Measurements from ENCODE around the gene SERTAD1. TPM values are rescaled to one million over a fixed set of nuclear protein-coding genes. Genes with fewer than 3 reads are reported as not detected.

SERTAD1 gene
- total and polyA plus RNA-seq, 8 donors = 8.6 to 36.5 (median 11.2) TPM; not detected in 1

- TF ChIP-seq POLR2A (IDR thresholded peaks at IDR 0.05) = no peak
- no peak for TF ChIP-seq EP300 (IDR thresholded peaks at IDR 0.05)
- TF ChIP-seq POLR2AphosphoS5 (IDR thresholded peaks at IDR 0.05) = no peak
- TF ChIP-seq CTCF (IDR thresholded peaks at IDR 0.05) = no peak
- intact Hi-C loops (cut with DNase I; ENCODE audit: low total_unique reads) = no loop called here
- DNase-seq = no peak
- Histone ChIP-seq H3K4me1 (peaks cover 34 to 52% (median 43%) of the 10 kb centered on the region in 4 donors), H3K4me3 (peak overlapping the region in 2 of 4 donors; percentile 28 to 67), H3K27me3 (no peaks in the 10 kb centered on the region), H3K27ac (peak overlapping the region; percentile 74 to 100 (median 99)), H3K36me3 (peaks cover 12 to 13% (median 12%) of the 10 kb centered on the region in 4 donors), H3K9me3 (no peaks in the 10 kb centered on the region)
- WGBS, 5 donors = 72 to 85% (median 78%) methylated on average over 15 to 31 of the region's 31 CpGs
Observed at GRCh38 chr19:40422748-40423566, 2.8 kb downstream of the SERTAD1 start.

DNA sequence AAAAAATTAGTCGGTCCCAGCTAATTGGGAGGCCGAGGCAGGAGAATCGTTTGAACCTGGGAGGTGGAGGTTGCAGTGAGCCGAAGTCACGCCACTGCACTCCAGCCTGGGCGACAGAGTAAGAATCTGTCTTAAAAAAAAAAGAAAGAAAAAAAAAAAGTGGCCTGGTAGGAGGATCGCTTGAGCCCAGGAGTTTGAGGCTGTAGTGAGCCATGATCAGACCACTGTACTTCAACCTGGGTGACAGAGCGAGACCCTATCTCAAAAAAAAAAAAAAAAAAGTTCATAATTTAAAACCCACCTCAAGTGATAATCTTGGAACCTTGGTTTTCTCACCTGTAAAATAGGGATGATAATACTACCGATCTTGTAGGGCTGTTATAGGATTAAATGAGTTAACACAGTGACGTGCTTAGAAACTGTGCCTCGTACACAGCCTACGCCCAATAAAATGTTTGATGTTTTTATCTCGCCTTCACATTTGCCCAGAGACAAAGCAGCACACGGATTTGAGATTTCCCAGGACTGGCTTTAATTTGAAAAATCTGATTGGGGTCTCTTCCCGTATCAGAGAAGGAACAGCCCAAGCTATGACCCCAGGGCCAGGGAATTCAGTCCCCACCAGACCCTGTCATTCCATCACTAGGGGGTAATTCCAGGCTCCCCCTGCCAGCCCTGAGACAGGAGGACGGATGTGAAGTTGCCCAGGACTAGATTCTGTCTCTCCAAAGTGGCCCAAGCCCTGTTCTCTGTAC is 3.6 kb downstream of the SERTAD1 start:
- TF ChIP-seq POLR2A (IDR thresholded peaks at IDR 0.05) (no peak), POLR2AphosphoS5 (IDR thresholded peaks at IDR 0.05) (peak in 1 of 3 donors; percentile 18)
- H3K27ac ChIP-seq = peak overlapping the region; percentile 98 to 100 (median 99)
- DNase-seq = no peak
- peaks cover 37 to 58% (median 47%) of the 10 kb centered on the region in 4 donors for H3K4me1 ChIP-seq
- no peaks in the 10 kb centered on the region for H3K9me3 ChIP-seq
- H3K27me3 ChIP-seq = no peaks in the 10 kb centered on the region
- intact Hi-C loops (cut with DNase I; ENCODE audit: low total_unique reads) = no loop called here
- peaks cover 12 to 13% (median 12%) of the 10 kb centered on the region in 4 donors for H3K36me3 ChIP-seq
- WGBS, 5 donors = 38 to 59% (median 42%) methylated on average over 16 of the region's 16 CpGs
- peak overlapping the region in 3 of 4 donors; percentile 49 to 67 (median 60) for H3K4me3 ChIP-seq

DNA sequence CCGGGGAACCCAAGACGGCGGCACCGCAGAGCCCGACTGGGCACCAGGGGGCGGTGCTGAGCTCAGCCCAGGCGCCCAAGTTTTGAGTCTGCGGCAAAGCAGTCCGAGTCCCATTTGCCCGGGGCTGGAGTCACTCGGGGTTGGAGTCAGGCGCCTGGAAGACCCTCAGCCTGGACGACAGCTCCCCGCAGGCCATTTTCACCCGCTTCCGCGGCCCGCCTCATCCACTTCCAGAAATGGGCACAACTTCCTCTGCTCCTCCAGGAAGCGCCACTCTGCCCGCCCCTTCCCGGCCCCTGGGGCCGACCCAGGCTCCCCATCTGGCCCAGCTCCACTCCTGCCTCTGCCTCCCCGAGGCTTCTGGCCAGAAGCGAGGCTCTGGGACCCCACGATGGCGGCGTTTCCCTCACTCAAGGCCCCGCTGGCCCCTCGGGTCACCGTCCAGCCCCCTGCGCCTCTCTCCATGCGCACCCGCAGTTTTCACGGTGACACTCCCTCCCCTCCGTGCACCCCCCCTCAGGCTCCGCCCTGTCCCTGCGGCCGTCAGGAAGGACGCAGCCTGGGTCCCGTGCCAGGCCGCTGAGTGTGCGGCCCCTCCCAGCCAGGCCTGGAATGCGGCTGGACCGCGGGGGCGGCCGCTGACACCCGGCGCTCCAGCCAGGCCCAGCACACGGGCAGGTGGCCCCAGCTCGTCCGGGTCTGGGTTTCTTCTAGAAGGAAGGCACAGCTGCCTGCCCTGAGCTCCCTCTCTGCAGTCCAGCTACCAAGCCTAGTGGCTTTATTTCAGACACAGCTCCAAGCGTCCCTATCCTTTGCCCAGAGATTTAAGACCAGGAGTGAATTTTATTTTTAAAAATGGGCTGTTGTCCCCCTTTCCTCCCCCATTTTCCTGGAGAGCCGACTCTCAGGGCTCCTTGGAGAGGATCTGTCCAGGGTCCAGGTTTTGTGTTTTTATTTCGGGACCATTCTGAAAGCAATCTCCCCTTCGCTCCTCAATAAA is 4.7 kb downstream of the SERTAD1 start:
- peak; percentile 96 to 99 (median 97) for TF ChIP-seq POLR2AphosphoS5 (IDR thresholded peaks at IDR 0.05)
- TF ChIP-seq EP300 (IDR thresholded peaks at IDR 0.05) = no peak
- TF ChIP-seq CTCF (IDR thresholded peaks at IDR 0.05) = peak in 6 of 7 experiments; percentile 4 to 96 (median 89)
- TF ChIP-seq POLR2A (IDR thresholded peaks at IDR 0.05) = peak in 2 of 4 donors; percentile 81 to 93
- Histone ChIP-seq H3K4me3 (peak overlapping the region; percentile 42 to 63 (median 54)), H3K36me3 (peaks cover 12 to 13% (median 12%) of the 10 kb centered on the region in 4 donors), H3K27ac (peak overlapping the region; percentile 98 to 100 (median 99)), H3K4me1 (peaks cover 42 to 56% (median 47%) of the 10 kb centered on the region in 4 donors), H3K27me3 (no peaks in the 10 kb centered on the region), H3K9me3 (no peaks in the 10 kb centered on the region)
- peak; percentile 95 to 98 for DNase-seq
- intact Hi-C loops (cut with DNase I; ENCODE audit: low total_unique reads) = no loop called here
- 1 to 3% (median 1%) methylated on average over 47 to 56 of the region's 56 CpGs for WGBS, 5 donors

DNA sequence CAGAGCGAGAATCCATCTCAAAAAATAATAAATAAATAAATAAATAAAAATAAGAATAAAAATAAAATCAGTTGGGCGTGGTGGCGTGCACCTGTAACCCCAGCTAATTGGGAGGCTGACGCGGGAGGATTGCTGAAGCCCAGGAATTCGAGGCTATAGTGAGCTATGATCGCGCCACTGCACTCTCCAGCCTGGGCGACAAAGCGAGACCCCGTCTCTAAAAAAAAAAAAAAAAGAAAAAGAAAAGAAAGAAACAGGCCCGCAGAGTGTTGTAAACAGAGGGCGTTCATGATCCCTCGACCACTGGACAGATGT is 5.4 kb downstream of the SERTAD1 start:
- peaks cover 12 to 13% (median 12%) of the 10 kb centered on the region in 4 donors for H3K36me3 ChIP-seq
- 54 to 58% (median 57%) methylated on average over 14 of the region's 14 CpGs for WGBS, 5 donors
- H3K27me3 ChIP-seq = no peaks in the 10 kb centered on the region
- no peak for DNase-seq
- intact Hi-C loops (cut with DNase I; ENCODE audit: low total_unique reads) = no loop called here
- peak overlapping the region; percentile 42 to 63 (median 54) for H3K4me3 ChIP-seq
- TF ChIP-seq POLR2AphosphoS5 (IDR thresholded peaks at IDR 0.05) = no peak
- TF ChIP-seq POLR2A (IDR thresholded peaks at IDR 0.05) = no peak
- TF ChIP-seq CTCF (IDR thresholded peaks at IDR 0.05) = no peak
- no peak for TF ChIP-seq EP300 (IDR thresholded peaks at IDR 0.05)
- no peaks in the 10 kb centered on the region for H3K9me3 ChIP-seq
- peak overlapping the region; percentile 98 to 100 (median 99) for H3K27ac ChIP-seq
- H3K4me1 ChIP-seq = peaks cover 42 to 56% (median 46%) of the 10 kb centered on the region in 4 donors
